K562 (cell line): ENCODE data around the gene TEX54. TPM values are rescaled to one million over a fixed set of nuclear protein-coding genes. Genes with fewer than 3 reads are reported as not detected.
A peak's percentile ranks its signal among the peaks of the same experiment; 100 is the strongest.

Experiments
- ATAC-seq: fragments of 200-7000 bp; cut with Tn5 transposase; 3 replicates; pipeline ENCODE4 v1.9.1; 2020; ENCODE audit warnings: moderate library complexity
- BruUV-seq: library from RNA; stranded (reverse); fragments of 400-500 nt; replicated peaks from 2 replicates; lab custom pipeline; 2021; lab: Mats Ljungman, UMichigan
- CTCF ChIA-PET: fragments of 300-600 bp; formaldehyde crosslinking; extraction: SDS; loops from one replicate; lab custom pipeline; 2021; ENCODE audit warnings: low intra/inter-chr PET ratio; lab: Yijun Ruan, JAX
- POLR2A ChIA-PET: fragments of 300-600, 350-650 bp; sonication (Branson Sonifier 250); formaldehyde crosslinking; extraction: SDS; loops from one replicate; lab custom pipeline; 2021; ENCODE audit warnings: antibody characterized with exemption, inconsistent platforms; lab: Yijun Ruan, JAX
- DNase-seq, 4 experiments: peaks; one replicate each; pipeline versions ENCODE4 v3.0.0 to v3.0.0-alpha.2; 2011 to 2018; ENCODE audit warnings: low spot score in 3 of 4, mixed read lengths in 3 of 4; ENCODE audit errors: extremely low read depth in 1 of 4
- FAIRE-seq: peaks from 2 replicates; lab custom pipeline; 2011; peaks lifted over from hg19 to GRCh38; lab: Jason Lieb, UNC
- H2AFZ ChIP-seq: 2 replicates; pipeline ENCODE4 v1.6.0; 2011; ENCODE audit warnings: low read depth, low read length, control low read depth, inconsistent platforms
- H3K27ac ChIP-seq: fragments of 200-600 bp; 3 replicates; pipeline ENCODE4 v1.8.0; 2011; ENCODE audit warnings: low read depth, mild to moderate bottlenecking, control low read depth, inconsistent platforms, low read length, moderate library complexity, mixed read lengths; ENCODE audit errors: extremely low read depth
- H3K27me3 ChIP-seq, 2 experiments: fragments of 300-600 bp in 1 of 2; 2 replicates in 1 of 2; 3 replicates in 1 of 2; pipeline versions ENCODE4 v1.6.0 to v1.8.0; 2011; ENCODE audit warnings: inconsistent platforms in 2 of 2, low read length in 2 of 2, mild to moderate bottlenecking in 1 of 2, mixed read lengths in 1 of 2, moderate library complexity in 1 of 2; ENCODE audit not compliant: control insufficient read depth in 2 of 2, insufficient read depth in 2 of 2
- H3K36me3 ChIP-seq: fragments of 300-600 bp; 3 replicates; pipeline ENCODE4 v1.8.0; 2011; ENCODE audit warnings: mild to moderate bottlenecking, low read length, inconsistent platforms; ENCODE audit not compliant: control insufficient read depth, insufficient read depth
- H3K4me1 ChIP-seq, 2 experiments: fragments of 200-600 bp in 1 of 2; replicated peaks in 1 of 2; 2 replicates in 1 of 2; 3 replicates in 1 of 2; pipeline versions ENCODE4 v1.5.1 to v1.8.0; 2011; ENCODE audit warnings: inconsistent platforms in 2 of 2, low read length in 2 of 2, mild to moderate bottlenecking in 1 of 2, mixed read lengths in 1 of 2, moderate library complexity in 1 of 2; ENCODE audit not compliant: control insufficient read depth in 2 of 2, insufficient read depth in 2 of 2
- H3K4me2 ChIP-seq: 2 replicates; pipeline ENCODE4 v1.6.1; 2011; ENCODE audit warnings: low read length, control low read depth, inconsistent platforms, mixed read lengths; ENCODE audit not compliant: insufficient read depth
- H3K4me3 ChIP-seq: fragments of 200-600 bp; sonication (generic), shearing (Covaris generic); 2 replicates; pipeline ENCODE4 v1.5.1; 2016; ENCODE audit warnings: control low read depth, inconsistent platforms
- H3K79me2 ChIP-seq: fragments of 200-600 bp; 3 replicates; pipeline ENCODE4 v1.8.0; 2011; ENCODE audit warnings: low read length, inconsistent platforms; ENCODE audit not compliant: control insufficient read depth, insufficient read depth
- H3K9ac ChIP-seq, 2 experiments: 2 replicates each; pipeline versions ENCODE4 v1.6.0 to v1.6.1; 2011; ENCODE audit warnings: low read depth in 2 of 2, low read length in 2 of 2, control low read depth in 1 of 2, inconsistent platforms in 1 of 2, mild to moderate bottlenecking in 1 of 2, mixed read lengths in 1 of 2; ENCODE audit not compliant: insufficient read depth in 1 of 2
- H3K9me1 ChIP-seq: one replicate; pipeline ENCODE4 v1.6.0; 2011; ENCODE audit warnings: inconsistent platforms, mild to moderate bottlenecking, low read length, moderate library complexity; ENCODE audit not compliant: control insufficient read depth, insufficient read depth
- H3K9me3 ChIP-seq: replicated peaks from 2 replicates; pipeline ENCODE4 v1.5.1; 2011; ENCODE audit warnings: low read depth, low read length, inconsistent platforms; ENCODE audit not compliant: control insufficient read depth, insufficient read depth
- H4K20me1 ChIP-seq: replicated peaks from 2 replicates; pipeline ENCODE4 v1.6.1; 2011; ENCODE audit warnings: low read length, inconsistent platforms, mixed read lengths; ENCODE audit not compliant: control insufficient read depth, insufficient read depth
- CHD1 ChIP-seq: fragments of 200-600 bp; sonication (generic); IDR thresholded peaks from one replicate; pipeline ENCODE4 v1.6.1; 2012; ENCODE audit warnings: mild to moderate bottlenecking, moderate library complexity, low read length, inconsistent platforms
- JUND ChIP-seq, 2 experiments: IDR thresholded peaks; 2 replicates in 1 of 2; 3 replicates in 1 of 2; pipeline ENCODE4 v1.6.1; 2011; ENCODE audit warnings: borderline replicate concordance in 2 of 2, low read depth in 2 of 2, low read length in 2 of 2, improper control_type of control experiment in 1 of 2, missing biosample characterization in 1 of 2, missing genetic modification characterization in 1 of 2, missing genetic modification reagents in 1 of 2
- MCM7 ChIP-seq, 2 experiments: fragments of 450-650 bp; IDR thresholded peaks; 2 replicates each; pipeline ENCODE4 v1.6.1; 2016 to 2018
- NKRF ChIP-seq: fragments of 450-650 bp; IDR thresholded peaks from 2 replicates; pipeline ENCODE4 v1.6.1; 2016; ENCODE audit warnings: borderline replicate concordance
- NR2C2 ChIP-seq, 2 experiments: fragments of 200-800 bp in 1 of 2; sonication (Bioruptor generic) in 1 of 2; sonication (generic) in 1 of 2; formaldehyde crosslinking in 1 of 2; IDR thresholded peaks; 2 replicates each; pipeline versions ENCODE4 v1.6.1 to v1.8.0; 2016 to 2022; ENCODE audit warnings: mild to moderate bottlenecking in 1 of 2, missing compliant biosample characterization in 1 of 2, missing genetic modification characterization in 1 of 2, missing genetic modification reagents in 1 of 2
- POU5F1 ChIP-seq: fragments of 150-350 bp; IDR thresholded peaks from 2 replicates; pipeline ENCODE4 v1.6.1; 2014; ENCODE audit warnings: borderline replicate concordance, low read length, low read depth, mild to moderate bottlenecking; ENCODE audit not compliant: partially characterized antibody
- PRPF4 ChIP-seq: fragments of 200-400 bp; formaldehyde crosslinking; IDR thresholded peaks from one replicate; pipeline ENCODE4 v1.6.1; 2017; ENCODE audit warnings: low read length, low read depth, mild to moderate bottlenecking; ENCODE audit not compliant: insufficient read depth, poor library complexity, severe bottlenecking
- TAF1 ChIP-seq: IDR thresholded peaks from 2 replicates; pipeline ENCODE4 v1.6.1; 2011; ENCODE audit warnings: mild to moderate bottlenecking, low read length, moderate library complexity; ENCODE audit not compliant: insufficient read depth, control insufficient read depth, severe bottlenecking; ENCODE audit errors: extremely low read depth
- U2AF1 ChIP-seq: fragments of 200-400 bp; formaldehyde crosslinking; optimal IDR thresholded peaks from 2 replicates; pipeline ENCODE3; 2017; ENCODE audit warnings: mild to moderate bottlenecking, low read depth, low read length, moderate library complexity
- ZC3H11A ChIP-seq: IDR thresholded peaks from 2 replicates; pipeline ENCODE4 v1.6.1; 2012; ENCODE audit warnings: low read depth, low read length, improper control_type of control experiment
- ZC3H8 ChIP-seq: fragments of 450-650 bp; IDR thresholded peaks from 2 replicates; pipeline ENCODE4 v1.6.1; 2017
- ZNF121 ChIP-seq: sonication (generic); formaldehyde crosslinking; conservative IDR thresholded peaks from 2 replicates; pipeline ENCODE4 v1.8.0; 2022; ENCODE audit warnings: missing genetic modification reagents
- ZSCAN29 ChIP-seq: fragments of 450-650 bp; IDR thresholded peaks from 2 replicates; pipeline ENCODE4 v1.6.1; 2017
- WGBS: fragments of 100-300 bp; shearing (Covaris generic); methylation state at CpG from one replicate; pipeline ENCODE4 v1.1.6; 2016; ENCODE audit warnings: low coverage, mixed read lengths; ENCODE audit not compliant: insufficient coverage; ENCODE audit errors: missing lambda C conversion rate; 5-methylcytosine and 5-hydroxymethylcytosine counted together
- in situ Hi-C: fragments of 300-500 bp; cut with MboI; formaldehyde crosslinking; loops from 4 replicates; pipeline ENCODE4 v1.15.0; 2018; ENCODE audit warnings: inconsistent platforms, mixed read lengths
- intact Hi-C: fragments of 100-400 bp; cut with micrococcal nuclease; formaldehyde crosslinking; loops from 2 replicates; pipeline ENCODE4 v1.14.2; 2022
- polyA plus RNA-seq, 8 experiments: library from polyadenylated mRNA; depleted of rRNA in 4 of 8; stranded (reverse) in 5 of 8; unstranded in 3 of 8; fragments of >200 nt; fragmentation: Nextera tagmentation in 2 of 8; fragmentation: Illumina TruSeq in 1 of 8; extraction: Ambion mirVana in 2 of 8; extraction: Trizol in 1 of 8; gene quantifications; 2 replicates each; pipeline versions ENCODE4 v1.2.1 to v1.2.3, GENCODE V29; 2011 to 2014; ENCODE audit warnings: inconsistent platforms in 1 of 8, missing spikeins in 1 of 8
- total RNA-seq, 7 experiments: library from RNA; depleted of rRNA in 6 of 7; stranded (reverse); fragments of >200 nt in 6 of 7; fragmentation: Illumina TruSeq in 2 of 7; extraction: Trizol in 2 of 7; gene quantifications; 2 replicates each; pipeline versions ENCODE4 v1.2.1 to v1.2.3, GENCODE V29; 2011 to 2021; ENCODE audit warnings: low replicate concordance in 1 of 7

The TEX54 gene
- total and polyA plus RNA-seq, 9 of the 15 experiments (the other 6 are each of a cell fraction or from before 2014, with no cell fraction given), result not detected

- TF ChIP-seq NKRF (peak; percentile 13; the same call in 1 of the 2 replicates), CHD1 (peak; percentile 99)
- TF ChIP-seq, all 486 proteins: peak for 37
These were observed 22.4 kb upstream of the TEX54 start (continued) for GRCh38 chr11:62854825-62855570.

DNA sequence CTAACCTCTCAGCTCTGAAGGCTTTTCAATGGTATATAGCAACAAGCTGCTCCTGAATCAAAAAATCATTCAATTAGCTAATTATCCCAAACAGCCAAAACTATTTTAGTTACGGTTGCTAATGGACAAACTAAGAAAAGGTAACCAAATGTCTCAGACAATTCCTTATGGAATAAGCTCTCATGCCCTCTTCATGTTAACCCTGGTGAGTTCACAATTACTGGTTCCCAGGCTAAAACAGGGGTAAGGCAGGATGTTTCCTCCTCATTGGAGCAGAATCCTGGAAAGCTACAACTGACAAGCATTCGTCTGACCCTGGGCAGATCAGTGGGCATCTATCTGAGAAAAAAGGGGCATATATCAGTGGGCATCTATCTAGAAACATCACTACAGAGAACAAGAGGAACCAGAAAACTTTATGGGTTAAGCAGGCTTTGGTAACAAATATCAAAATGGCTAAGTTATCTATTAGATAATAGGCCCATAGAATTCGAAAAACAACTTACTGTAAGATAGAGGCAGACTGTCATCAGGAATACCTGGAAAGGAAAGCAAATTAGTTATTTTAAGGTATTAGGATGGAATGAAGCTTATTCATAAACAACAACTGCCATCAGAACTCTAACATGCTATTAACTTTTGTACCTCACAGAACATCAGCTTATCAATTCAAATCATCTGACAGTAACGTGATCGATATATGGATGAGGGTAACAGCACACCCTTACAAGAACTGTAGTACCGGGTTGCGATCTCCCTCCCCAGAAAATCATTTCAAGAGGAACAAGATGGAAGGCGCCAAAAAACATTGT lies 21.6 kb upstream of the TEX54 start:
- Histone ChIP-seq H3K4me3 (peak overlapping the region; percentile 74), H4K20me1 (peaks cover 44% of the 10 kb centered on the region), H3K9me3 (no peaks in the 10 kb centered on the region), H3K36me3 (peaks cover 50% of the 10 kb centered on the region), H3K4me2 (peak overlapping the region; percentile 99), H3K27me3 (no peaks in the 10 kb centered on the region), H3K27ac (peak overlapping the region; percentile 92), H3K79me2 (peaks cover 77% of the 10 kb centered on the region), H3K9ac (peak overlapping the region; percentile 92 to 96), H3K9me1 (no peaks in the 10 kb centered on the region), H2AFZ (no peak overlapping the region), H3K4me1 (peaks cover 0 to 14% of the 10 kb centered on the region in 2 experiments; a peak in 2 of 5 replicates)
- intact Hi-C loops (no loop called here), in situ Hi-C loops (loop anchor here (25.0 kb wide), 1 partner anchor 467 kb away; no protein-coding TSS in a partner anchor)
- no TSS peak for BruUV-seq
- ChIA-PET POLR2A (interaction anchor here (0.6 to 10.0 kb wide), 23 partner anchors 9 to 162 kb away, joined by 3 to 403 read pairs (median 18); partner anchors contain the start of genes NXF1, POLR2G, SLC3A2 and STX5), CTCF (no interaction called here)
- DNase-seq (peak in 3 of 4 experiments; percentile 9 to 33 (median 30)), ATAC-seq (no peak), FAIRE-seq (no peak)
- WGBS, result under 1% methylated on average over 8 of the region's 8 CpGs
- TF ChIP-seq TAF1, result peak; percentile 7
- TF ChIP-seq NR2C2 (CRISPR knock-in tag; IDR thresholded peaks at IDR 0.05), result no peak
- TF ChIP-seq NR2C2 (tag; IDR thresholded peaks at IDR 0.05), result no peak
- TF ChIP-seq MCM7 (IDR thresholded peaks at IDR 0.05), result no peak
- no peak for TF ChIP-seq ZNF121 (CRISPR knock-in tag)
- TF ChIP-seq PRPF4, result peak; percentile 22
- TF ChIP-seq U2AF1, result peak; percentile 98
- TF ChIP-seq ZC3H8, result no peak
- no peak for TF ChIP-seq ZC3H11A
- TF ChIP-seq ZSCAN29, result no peak
- no peak for TF ChIP-seq POU5F1
- no peak for TF ChIP-seq JUND (IDR thresholded peaks at IDR 0.05; ENCODE audit: borderline replicate concordance, low read depth, low read length)
- no peak for TF ChIP-seq JUND (tag; IDR thresholded peaks at IDR 0.05; ENCODE audit: borderline replicate concordance, low read depth, low read length)
